Measurements from ENCODE around the gene POLR2J2.
"Not testable (repeated sequence)": the region's sequence is repeated elsewhere in the genome, so short reads cannot be mapped to it uniquely, and the experiment has no call there.

Gene POLR2J2

GRCh38 chr7:102671166-102671955 lies at the start of gene POLR2J2:
Gene POLR2J2 (minus strand): TSS chr7:102671663. CDS start chr7:102671601, 62 bp downstream.
- in situ Hi-C loops (cut with HindIII; ENCODE audit: low sequenced_read_pairs): not testable (repeated sequence)

- in situ Hi-C loops (cut with HindIII; ENCODE audit: low sequenced_read_pairs): not testable (repeated sequence)
Observed at GRCh38 chr7:102718491-102718890, 47.0 kb upstream of the POLR2J2 start.

DNA sequence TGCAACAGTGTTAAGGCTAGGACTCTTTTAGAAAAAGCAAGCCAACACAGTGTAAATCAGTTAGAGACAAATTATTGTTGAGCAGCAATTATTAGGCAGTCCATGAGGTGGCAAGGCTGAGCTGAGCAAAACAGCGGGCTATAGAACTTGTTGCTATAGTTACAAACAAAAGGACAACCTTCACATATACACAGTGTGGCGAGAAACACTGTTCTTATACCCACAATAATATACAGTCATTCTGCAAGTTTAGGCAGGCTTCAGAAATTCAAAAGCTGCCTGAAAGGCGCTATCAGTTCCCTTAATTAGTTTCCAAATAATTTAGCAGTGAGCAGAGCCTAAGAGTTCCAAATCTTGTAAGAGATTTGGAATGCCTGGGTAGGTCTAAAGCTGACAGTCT lies 44.3 kb upstream of the POLR2J2 start:
- in situ Hi-C loops (cut with HindIII; ENCODE audit: low sequenced_read_pairs): not testable (repeated sequence)

- in situ Hi-C loops (cut with HindIII; ENCODE audit: low sequenced_read_pairs): not testable (repeated sequence)
Observed at GRCh38 chr7:102714774-102715522, 43.5 kb upstream of the POLR2J2 start.

GRCh38 chr7:102713691-102714080 lies 42.2 kb upstream of the POLR2J2 start:
- in situ Hi-C loops (cut with HindIII; ENCODE audit: low sequenced_read_pairs): not testable (repeated sequence)

- in situ Hi-C loops (cut with HindIII; ENCODE audit: low sequenced_read_pairs): not testable (repeated sequence)
Observed at GRCh38 chr7:102713011-102713690, 41.7 kb upstream of the POLR2J2 start.

DNA sequence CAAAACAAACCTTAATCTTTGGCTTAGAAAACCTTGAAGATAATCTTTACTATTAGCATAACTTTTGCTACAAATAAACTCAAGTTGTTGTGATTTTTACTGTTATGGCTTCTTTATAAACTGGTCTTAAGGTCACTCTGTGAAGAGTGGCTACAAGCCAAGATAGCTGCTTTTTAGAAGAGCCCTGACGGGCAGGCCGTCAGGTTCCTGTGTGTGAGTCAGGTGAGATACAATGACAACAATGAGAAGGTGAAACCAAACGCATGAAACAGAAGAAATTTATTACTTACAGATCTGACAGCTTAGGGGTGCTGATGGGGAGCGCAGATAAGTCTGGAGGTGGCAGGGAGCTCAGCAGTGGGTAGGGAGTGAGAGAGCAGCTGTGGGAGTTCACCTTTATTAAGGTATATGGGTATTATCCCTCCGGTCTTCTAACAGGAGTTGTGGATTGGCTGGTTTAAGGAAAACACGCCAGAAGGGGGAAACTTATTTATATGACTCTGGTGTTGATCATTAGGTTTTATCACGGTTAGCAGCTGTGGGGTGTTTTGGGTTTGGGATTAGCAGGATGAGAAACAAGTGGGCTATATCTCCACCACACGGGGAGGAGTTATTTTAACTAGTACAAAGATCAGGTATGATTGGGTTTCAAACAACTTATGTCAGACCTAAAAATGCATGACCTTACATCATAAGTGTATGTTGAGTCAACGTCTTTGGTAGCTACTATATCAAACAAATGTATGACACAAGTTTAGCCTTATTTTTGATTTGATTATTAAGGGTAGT lies 27.7 kb upstream of the POLR2J2 start:
- in situ Hi-C loops (cut with HindIII; ENCODE audit: low sequenced_read_pairs): not testable (repeated sequence)

GRCh38 chr7:102697642-102698512 lies 26.4 kb upstream of the POLR2J2 start:
- in situ Hi-C loops (cut with HindIII; ENCODE audit: low sequenced_read_pairs): not testable (repeated sequence)

DNA sequence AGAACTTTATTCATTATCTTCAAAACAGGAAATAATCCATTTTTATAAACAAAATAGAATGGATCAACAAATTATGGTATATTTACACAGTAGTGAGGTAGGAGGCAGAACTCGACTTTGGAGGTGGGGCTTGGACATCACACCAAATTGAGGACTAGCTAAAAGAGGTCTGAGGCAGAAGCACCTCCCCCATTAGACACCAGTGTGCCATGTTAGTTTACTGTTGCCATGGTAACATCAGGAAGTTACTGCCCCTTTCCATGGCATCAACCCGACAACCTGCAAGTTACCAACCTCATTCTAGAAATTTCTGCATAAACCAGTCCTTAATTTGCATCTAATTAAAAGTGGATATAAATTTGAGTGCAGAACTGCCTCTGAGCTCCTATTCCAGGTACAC lies 24.5 kb upstream of the POLR2J2 start:
- in situ Hi-C loops (cut with HindIII; ENCODE audit: low sequenced_read_pairs): not testable (repeated sequence)

GRCh38 chr7:102695033-102695552 lies 23.6 kb upstream of the POLR2J2 start:
- in situ Hi-C loops (cut with HindIII; ENCODE audit: low sequenced_read_pairs): not testable (repeated sequence)

- in situ Hi-C loops (cut with HindIII; ENCODE audit: low sequenced_read_pairs): not testable (repeated sequence)
Observed at GRCh38 chr7:102694008-102694407, 22.5 kb upstream of the POLR2J2 start.

DNA sequence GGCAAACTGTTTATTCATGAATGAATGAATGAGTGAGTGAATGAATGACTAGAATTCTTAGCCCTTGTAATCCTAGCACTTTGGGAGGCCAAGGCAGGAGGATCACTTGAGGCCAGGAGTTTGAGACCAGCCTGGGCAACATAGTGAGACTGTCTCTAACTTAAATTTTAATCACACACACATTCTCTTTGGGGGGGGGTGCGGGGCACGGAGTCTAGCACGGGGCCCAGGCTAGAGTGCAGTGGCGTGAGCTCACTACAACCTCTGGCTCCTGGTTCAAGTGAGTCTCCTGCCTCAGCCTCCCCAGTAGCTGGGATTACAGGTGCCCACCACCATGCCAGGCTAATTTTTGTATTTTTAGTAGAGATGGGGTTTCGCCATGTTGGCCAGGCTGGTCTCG lies 19.1 kb upstream of the POLR2J2 start:
- in situ Hi-C loops (cut with HindIII; ENCODE audit: low sequenced_read_pairs): not testable (repeated sequence)

DNA sequence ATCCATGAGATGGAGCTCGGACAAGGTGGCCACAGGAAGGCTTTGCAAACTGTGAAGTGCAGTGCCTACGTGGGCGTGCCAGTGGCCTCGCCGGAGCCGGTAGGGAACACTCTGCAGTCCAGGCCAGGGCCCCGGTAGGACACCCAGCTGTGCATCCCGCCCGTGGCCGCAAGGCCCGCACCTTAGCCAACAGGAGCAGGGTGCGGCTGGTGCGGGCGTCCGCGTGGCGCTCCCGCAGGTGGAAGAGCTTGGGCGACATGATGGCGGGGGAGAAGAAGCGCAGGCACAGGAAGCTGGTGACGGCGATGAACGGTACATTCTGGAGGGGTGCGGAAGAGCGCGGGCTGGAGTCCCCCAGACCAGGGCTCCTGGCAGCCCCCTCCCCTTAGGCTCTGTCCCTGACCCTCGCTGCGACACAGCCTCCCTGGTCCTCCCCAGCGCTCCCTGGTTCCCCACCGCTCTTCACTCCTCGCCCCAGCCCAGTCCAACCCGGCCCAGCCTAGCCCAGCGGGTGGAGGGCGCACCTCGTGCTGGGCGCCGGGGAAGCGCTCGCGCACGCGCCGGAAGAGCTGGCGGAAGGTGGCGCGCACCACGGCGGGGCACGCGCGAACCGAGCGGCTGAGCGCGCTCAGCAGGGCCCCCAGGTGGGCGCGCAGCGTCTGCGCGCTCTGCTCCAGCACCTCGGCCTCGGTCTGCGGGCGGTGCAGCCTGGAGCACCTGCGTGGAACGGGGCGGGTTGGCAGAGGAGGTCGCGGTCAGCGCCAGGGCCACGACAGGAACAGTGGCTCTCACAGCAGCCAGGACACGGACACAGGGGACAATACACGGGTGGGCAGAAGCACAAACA lies 18.2 kb upstream of the POLR2J2 start:
- in situ Hi-C loops (cut with HindIII; ENCODE audit: low sequenced_read_pairs): not testable (repeated sequence)

DNA sequence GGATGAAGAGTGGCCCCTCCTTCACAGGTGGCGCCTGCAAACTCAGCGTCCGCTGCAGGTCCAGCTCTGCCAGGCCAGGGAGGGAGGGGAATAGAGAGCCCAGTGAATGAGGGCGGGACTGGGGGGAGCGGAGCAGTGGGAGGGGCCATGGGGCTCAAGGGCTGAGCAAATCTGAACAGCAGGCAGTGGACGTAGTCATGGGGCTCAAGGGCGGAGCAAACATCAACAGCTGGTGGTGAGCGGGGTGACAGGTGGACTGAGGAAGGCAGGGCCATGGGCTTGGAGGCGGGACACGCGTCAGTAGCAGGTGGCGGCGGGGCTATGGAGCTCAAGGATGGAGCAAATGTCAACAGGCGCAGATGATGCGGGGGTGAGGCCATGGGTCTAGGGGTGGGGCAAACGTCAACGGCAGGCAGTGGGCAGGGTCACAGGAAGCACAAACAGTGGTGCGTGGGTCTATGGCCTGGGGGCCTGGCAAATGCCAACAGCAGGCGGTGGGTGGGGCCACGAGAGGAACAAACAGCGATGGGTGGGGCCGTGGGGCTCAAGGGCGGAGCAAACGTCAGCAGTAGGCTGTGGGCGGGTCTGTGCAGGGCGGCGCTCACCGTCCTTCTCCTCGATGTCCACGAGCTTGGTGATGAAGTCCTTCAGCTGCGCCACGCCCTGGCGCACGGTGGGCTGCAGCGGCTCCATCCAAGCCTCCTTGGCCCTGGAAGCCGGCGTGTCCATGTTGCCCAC lies 17.0 kb upstream of the POLR2J2 start:
- in situ Hi-C loops (cut with HindIII; ENCODE audit: low sequenced_read_pairs): not testable (repeated sequence)

GRCh38 chr7:102682560-102682959 lies 11.1 kb upstream of the POLR2J2 start:
- in situ Hi-C loops (cut with HindIII; ENCODE audit: low sequenced_read_pairs): not testable (repeated sequence)

DNA sequence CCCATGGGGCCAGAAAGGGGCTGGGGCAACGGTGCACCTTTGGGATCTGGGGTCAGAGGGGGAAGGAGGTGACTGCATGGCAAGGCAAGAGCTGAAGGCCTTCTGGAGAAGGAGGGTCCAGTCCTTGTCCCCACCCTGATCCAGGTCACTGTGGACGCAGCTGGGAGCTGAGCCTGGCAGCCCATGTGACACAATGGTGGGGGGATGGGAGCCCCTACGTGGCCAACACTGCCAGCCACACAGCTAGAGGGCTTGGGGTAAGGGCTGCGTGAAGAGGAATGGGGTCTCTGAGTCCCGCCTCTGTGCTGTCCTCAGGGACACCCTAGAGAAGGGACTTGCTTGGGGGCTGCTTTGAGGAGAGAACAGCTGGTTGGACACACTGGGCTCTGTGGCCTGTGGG lies 9.3 kb upstream of the POLR2J2 start:
- in situ Hi-C loops (cut with HindIII; ENCODE audit: low sequenced_read_pairs): not testable (repeated sequence)

DNA sequence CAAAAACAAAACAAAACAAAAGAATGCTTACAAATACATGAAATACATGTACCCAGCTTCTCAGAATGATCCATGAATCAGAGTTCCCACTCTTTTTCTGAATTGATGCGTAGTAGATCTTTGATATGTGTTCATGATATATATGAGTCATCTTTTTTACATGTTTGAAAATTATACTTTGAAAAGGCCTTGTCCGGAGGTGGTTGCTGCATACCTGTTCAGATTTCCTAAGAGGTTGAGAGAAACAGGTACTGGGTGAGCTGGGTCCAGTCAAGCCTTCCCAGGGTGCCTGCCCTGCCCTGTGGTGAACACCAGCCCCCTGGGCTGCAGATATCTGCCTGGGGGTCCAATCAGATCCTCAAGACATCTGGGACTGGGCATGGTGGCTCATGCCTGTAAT lies 4.1 kb upstream of the POLR2J2 start:
- in situ Hi-C loops (cut with HindIII; ENCODE audit: low sequenced_read_pairs): not testable (repeated sequence)
